C4-2B (cell line): Measurements from ENCODE around the gene RABIF.

Experiments
- CTCF ChIP-seq: fragments of 450-650 bp; conservative IDR thresholded peaks from 2 replicates; pipeline ENCODE4 v1.5.1; 2017; ENCODE audit warnings: mild to moderate bottlenecking
- ZFX ChIP-seq: fragments of 450-650 bp; IDR thresholded peaks from 2 replicates; pipeline ENCODE4 v1.6.1; 2017

GRCh38 chr1:202934755-202935154 lies 45.8 kb upstream of the RABIF start:
- TF ChIP-seq CTCF (no peak), ZFX (no peak)
